Hematopoietic multipotent progenitor cell treated with erythropoietin and hydrocortisone succinate and interleukin-3 and kit ligand, for 8 days (in vitro differentiated cells): ENCODE data around the gene UNC13B.
"Not testable (repeated sequence)": the region's sequence is repeated elsewhere in the genome, so short reads cannot be mapped to it uniquely, and the experiment has no call there.

Source experiments
- DNase-seq: peaks from one replicate; pipeline ENCODE4 v3.0.0-alpha.2; 2015

Gene UNC13B

GRCh38 chr9:35164711-35165110, 2.9 kb downstream of the UNC13B start:
- DNase-seq: no peak

GRCh38 chr9:35167429-35167828, 5.6 kb downstream of the UNC13B start:
- DNase-seq: not testable (repeated sequence)

DNA sequence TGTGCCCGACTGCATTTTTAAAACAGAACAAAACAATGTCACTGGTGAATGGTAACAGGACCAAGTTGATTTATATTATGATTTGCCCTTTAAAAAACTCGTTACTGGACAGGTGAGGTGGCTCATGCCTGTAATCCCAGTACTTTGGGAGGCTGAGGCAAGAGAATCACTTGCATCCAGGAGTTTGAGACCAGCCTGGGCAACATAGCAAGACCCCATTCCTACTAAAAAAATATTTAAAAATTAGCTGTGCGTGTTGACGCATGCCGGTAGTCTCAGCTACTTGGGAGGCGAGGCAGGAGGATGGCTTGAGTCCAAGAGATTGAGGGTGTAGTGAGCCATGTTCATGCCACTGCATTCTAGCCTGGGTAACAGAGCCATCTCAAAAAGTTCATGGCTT, 7.2 kb downstream of the UNC13B start:
- DNase-seq: no peak

DNA sequence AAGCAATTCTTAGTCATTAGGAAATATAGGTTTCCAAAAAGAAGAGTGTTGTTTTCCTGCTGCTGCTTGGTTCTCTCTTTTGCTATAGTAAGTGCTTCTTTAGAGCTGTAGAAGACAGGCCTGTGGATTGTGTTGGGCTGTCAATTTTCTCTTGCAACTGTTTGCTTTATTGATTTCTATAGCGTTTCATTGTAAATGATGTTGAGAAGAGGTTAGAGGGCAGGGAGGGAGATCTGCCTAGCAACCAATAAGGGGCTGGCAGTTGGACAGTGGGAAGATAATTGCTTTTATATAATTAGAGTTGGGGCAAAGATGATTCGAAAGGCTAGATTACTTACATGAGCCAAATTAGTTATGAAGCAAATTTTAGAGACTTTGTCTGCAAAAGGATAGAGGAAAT, 11.1 kb downstream of the UNC13B start:
- no peak for DNase-seq

DNA sequence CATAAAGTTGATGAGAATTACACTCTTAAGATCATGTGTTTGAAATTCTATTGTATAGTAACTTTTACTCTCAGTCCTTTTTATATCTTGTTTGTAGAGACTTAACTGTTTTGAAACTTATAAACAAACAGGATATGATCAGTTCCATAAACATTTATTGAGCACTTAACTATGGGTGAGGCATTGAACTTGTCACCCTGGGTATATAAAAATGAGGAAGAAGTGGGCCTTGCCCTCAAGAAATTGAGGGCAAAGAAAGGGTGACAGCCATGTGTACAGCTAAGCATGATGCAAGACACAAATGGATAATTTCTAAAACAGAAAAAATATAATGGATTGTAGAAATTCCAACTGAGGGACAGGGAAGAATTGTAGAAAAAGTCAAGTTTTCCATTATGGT, 15.7 kb downstream of the UNC13B start:
- DNase-seq: no peak

- no peak for DNase-seq
These were observed 17.8 kb downstream of the UNC13B start for GRCh38 chr9:35179347-35180280.

GRCh38 chr9:35180801-35181200, 19.0 kb downstream of the UNC13B start:
- DNase-seq: no peak

GRCh38 chr9:35182401-35182800, 20.6 kb downstream of the UNC13B start:
- not testable (repeated sequence) for DNase-seq

DNA sequence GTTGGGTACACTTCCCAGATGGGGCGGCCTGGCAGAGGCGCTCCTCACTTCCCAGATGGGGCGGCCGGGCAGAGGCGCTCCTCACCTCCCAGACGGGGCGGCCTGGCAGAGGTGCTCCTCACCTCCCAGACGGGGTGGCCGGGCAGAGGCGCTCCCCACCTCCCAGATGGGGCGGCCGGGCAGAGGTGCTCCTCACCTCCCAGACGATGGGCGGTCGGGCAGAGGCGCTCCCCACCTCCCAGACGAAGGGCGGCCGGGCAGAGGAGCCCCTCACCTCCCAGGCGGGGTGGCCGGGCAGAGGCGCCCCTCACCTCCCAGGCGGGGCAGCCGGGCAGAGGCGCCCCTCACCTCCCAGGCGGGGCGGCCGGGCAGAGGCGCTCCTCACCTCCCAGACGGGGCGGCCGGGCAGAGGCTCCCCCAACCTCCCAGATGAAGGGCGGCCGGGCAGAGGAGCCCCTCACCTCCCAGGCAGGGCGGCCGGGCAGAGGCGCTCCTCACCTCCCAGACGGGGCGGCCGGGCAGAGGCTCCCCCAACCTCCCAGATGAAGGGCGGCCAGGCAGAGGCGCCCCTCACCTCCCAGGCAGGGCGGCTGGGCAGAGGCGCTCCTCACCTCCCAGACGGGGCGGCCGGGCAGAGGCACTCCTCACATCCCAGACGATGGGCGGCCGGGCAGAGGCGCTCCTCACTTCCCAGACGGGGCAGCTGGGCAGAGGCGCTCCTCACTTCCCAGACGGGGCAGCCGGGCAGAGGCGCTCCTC, 21.4 kb downstream of the UNC13B start:
- DNase-seq: not testable (repeated sequence)

GRCh38 chr9:35183755-35184480, 22.1 kb downstream of the UNC13B start:
- not testable (repeated sequence) for DNase-seq

- no peak for DNase-seq
These were observed 24.7 kb downstream of the UNC13B start for GRCh38 chr9:35186524-35186923.

DNA sequence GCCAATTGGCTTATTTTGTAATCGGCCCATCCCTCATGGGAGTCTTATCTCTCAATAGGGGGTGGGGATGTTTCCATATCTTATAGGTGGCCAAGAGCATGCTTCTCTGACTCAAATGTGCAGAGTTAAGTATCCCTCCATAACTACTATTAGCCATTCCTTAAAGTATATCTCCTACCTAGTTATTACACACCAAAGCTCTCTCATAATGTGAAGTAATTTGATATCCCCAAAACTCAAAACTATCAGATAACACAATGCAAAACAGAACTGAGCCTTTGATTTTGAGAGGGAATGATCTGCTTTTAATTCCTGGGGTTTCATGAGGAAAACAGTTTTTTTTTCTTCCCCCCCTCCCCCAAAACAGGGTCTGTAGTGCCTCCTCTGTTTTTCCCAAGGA, 28.4 kb downstream of the UNC13B start:
- DNase-seq: no peak

DNA sequence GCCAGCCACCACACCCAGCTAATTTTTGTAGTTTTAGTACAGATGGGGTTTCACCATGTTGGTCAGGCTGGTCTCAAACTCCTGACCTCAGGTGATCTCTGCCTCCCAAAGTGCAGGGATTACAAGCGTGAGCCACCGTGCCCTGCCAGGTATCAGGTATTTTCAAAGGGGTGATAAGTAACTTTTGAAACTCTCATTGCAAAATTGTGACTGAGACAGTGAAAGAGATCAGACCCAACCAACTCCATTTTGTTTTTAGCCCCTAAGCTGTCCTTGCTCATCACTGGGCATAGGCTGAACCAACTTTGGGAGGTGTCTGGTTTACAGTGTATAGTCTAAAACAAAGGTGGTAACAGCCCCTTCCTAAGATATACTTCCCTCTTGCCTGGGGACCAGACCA, 29.3 kb downstream of the UNC13B start:
- DNase-seq: no peak

DNA sequence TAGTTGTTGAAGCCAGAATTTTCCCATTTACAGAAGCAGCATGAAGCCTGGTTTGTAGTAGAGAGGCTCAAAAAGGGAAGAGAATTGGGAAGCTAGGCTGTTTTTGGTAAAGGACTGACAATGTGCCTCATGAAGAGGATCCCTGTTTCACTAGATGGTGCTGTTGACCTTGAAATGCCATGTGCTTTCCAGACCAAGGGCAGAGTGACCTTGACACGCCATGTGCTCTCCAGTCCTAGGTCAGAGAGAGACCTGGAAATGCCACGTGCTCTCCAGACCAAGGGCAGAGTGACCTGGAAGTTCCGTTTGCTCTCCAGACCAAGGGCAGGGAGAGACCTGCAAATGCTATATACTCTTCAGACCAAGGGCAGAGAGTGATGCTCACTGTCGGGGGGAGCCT, 32.0 kb downstream of the UNC13B start:
- DNase-seq: peak; percentile 20

DNA sequence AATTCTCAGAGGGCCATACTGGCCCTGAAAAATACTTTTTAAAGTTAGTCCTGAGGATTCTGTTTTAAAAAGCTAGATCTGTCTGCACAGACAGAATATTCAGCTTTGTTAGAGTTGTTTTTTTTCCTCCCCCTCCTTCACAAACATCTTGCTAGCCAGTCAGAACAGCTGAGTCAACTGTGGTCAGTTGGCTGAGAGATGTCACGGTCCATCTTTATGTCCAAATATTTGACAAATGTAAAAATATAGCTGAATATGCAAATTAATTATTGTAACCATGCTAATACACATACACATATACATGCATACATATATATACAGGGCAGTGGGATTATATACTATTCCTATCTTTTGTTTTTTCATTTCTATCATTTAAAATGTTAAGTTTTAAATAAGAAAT, 33.9 kb downstream of the UNC13B start:
- DNase-seq: no peak

DNA sequence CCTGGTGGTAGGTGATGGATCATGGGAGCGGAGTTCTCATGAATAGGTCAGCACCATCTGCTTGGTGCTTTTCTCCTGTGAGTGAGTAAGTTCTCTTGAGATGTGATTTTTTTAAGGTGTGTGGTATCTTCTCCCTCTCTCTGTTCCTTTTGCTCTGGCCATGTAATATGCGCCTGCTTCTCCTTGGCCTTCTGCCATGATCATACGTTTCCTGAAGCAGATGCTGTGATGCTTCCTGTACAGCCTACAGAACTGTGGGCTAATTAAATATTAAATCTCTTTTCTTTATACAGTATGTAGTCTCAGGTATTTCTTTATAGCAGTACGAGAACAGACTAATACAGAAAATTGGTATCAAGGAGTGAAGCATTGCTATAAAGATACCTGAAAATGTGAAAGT, 36.4 kb downstream of the UNC13B start:
- DNase-seq: no peak

DNA sequence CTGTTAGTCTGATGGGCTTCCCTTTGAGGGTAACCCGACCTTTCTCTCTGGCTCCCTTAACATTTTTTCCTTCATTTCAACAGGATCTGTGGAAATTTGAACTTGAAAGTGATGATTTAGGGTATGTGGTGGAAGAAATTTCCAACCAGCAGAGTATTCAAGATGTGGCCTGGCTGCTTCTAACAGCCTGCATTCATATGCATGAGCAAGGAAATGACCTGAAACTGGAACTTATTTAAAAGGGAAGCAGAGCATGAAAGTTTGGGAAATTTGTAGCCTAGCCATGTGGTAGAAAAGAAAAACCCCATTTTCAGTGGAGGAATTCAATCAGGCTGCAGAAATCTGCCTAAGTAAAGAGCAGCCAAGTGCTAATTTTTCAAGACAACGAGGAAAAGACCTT, 41.7 kb downstream of the UNC13B start:
- no peak for DNase-seq

DNA sequence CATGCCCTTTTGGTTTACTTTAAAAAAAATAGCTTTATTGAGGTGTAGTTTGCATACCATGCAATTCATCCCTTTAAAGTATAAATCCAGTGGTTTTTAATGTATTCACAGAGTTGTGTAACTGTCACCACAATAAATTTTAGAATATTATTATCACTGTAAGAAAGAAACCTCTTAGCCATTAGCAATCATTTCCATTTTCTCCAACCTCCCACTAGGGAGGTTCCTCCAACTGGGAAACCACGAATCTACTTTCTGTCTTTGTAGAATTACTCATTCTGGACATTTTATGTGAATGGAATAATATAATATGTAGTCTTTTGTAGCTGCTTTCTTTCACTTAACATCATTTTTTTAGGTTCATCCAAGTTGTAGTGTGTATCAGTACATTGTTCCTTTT, 43.5 kb downstream of the UNC13B start:
- DNase-seq: no peak

- DNase-seq: no peak
These were observed 50.0 kb downstream of the UNC13B start for GRCh38 chr9:35211854-35212253.

GRCh38 chr9:35220659-35221338, 59.0 kb downstream of the UNC13B start:
- DNase-seq: no peak

DNA sequence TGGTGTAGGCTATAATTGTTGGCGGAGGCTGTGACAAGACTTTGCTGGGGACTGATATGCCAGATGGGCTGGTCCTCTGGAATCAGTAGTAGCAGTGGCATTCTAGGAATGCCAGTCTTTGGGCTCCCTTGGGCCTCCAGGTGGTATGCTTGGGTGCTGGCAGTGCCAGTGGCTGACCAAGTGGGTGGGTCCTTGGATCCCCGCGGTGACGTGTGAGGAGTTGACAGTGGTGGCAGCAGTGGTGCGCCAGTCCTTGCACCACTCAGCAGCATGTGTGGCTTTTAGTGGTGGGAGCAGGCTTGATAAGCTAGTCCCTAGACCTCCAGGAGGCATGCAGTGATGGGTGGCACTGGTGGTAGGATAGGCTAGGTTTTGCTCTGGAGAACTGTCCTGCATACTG, 63.9 kb downstream of the UNC13B start:
- no peak for DNase-seq

- DNase-seq: no peak
These were observed 64.8 kb downstream of the UNC13B start for GRCh38 chr9:35226651-35227050.

GRCh38 chr9:35227284-35227683, 65.5 kb downstream of the UNC13B start:
- no peak for DNase-seq
